Gastrocnemius medialis (tissue), 4 donors: ENCODE data around the gene DPYD.

ENCODE experiments used
- CTCF ChIP-seq, 5 experiments: fragments of 450-650 bp in 3 of 5; fragments of 200-600 bp in 2 of 5; sonication (generic) in 2 of 5; IDR thresholded peaks in 4 of 5; conservative IDR thresholded peaks in 1 of 5; 1 replicate in 4 of 5; 2 replicates in 1 of 5; pipeline ENCODE4 v1.5.1; 2016 to 2019; ENCODE audit warnings: antibody characterized with exemption in 5 of 5, mild to moderate bottlenecking in 3 of 5, moderate library complexity in 3 of 5
- POLR2A ChIP-seq, 2 donors: fragments of 450-650 bp; IDR thresholded peaks; one replicate each; pipeline ENCODE4 v1.6.1; 2017; ENCODE audit warnings: antibody characterized with exemption in 2 of 2, mild to moderate bottlenecking in 2 of 2, moderate library complexity in 2 of 2

- TF ChIP-seq CTCF (IDR thresholded peaks at IDR 0.05 in 4 of 5, conservative IDR thresholded peaks at IDR 0.05 in 1 of 5) (no peak), POLR2A (IDR thresholded peaks at IDR 0.05) (no peak)
Measured at GRCh38 chr1:97780884-97781283, 139.9 kb downstream of the DPYD start.
